ENCODE results near the gene MAPK11. TPM values are rescaled to one million over a fixed set of nuclear protein-coding genes. Genes with fewer than 3 reads are reported as not detected.
A peak's percentile ranks its signal among the peaks of the same experiment; 100 is the strongest.

The MAPK11 gene
- total RNA-seq, 1 donor from 2014 or later: 131 TPM

DNA sequence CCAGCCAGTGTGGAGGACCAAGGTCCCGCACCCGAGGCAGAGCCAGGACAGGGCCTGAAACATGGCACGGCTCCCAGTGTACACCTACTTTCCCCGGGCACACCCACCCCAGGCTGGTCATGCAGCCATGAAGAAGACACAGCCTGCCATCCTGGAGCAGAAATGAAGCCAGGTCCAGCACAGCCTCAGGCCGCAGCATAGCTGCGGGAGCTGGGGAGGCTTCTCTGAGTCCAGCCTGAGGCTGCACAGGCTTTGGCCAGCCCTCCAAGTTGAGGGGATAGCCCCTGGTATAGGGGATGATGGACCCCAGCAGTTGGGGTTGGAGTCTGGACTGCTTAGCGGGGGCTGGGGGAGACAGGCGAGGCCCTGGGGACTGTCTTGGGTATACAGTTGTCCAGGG lies 16.2 kb downstream of the MAPK11 start:
- TF ChIP-seq, protein P1, sequence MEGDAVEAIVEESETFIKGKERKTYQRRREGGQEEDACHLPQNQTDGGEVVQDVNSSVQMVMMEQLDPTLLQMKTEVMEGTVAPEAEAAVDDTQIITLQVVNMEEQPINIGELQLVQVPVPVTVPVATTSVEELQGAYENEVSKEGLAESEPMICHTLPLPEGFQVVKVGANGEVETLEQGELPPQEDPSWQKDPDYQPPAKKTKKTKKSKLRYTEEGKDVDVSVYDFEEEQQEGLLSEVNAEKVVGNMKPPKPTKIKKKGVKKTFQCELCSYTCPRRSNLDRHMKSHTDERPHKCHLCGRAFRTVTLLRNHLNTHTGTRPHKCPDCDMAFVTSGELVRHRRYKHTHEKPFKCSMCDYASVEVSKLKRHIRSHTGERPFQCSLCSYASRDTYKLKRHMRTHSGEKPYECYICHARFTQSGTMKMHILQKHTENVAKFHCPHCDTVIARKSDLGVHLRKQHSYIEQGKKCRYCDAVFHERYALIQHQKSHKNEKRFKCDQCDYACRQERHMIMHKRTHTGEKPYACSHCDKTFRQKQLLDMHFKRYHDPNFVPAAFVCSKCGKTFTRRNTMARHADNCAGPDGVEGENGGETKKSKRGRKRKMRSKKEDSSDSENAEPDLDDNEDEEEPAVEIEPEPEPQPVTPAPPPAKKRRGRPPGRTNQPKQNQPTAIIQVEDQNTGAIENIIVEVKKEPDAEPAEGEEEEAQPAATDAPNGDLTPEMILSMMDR (IDR thresholded peaks at IDR 0.05; ENCODE audit: partially characterized antibody, unreplicated experiment): no peak
- H3K4me3 Mint-ChIP-seq (ENCODE audit: unreplicated experiment): no peak overlapping the region

DNA sequence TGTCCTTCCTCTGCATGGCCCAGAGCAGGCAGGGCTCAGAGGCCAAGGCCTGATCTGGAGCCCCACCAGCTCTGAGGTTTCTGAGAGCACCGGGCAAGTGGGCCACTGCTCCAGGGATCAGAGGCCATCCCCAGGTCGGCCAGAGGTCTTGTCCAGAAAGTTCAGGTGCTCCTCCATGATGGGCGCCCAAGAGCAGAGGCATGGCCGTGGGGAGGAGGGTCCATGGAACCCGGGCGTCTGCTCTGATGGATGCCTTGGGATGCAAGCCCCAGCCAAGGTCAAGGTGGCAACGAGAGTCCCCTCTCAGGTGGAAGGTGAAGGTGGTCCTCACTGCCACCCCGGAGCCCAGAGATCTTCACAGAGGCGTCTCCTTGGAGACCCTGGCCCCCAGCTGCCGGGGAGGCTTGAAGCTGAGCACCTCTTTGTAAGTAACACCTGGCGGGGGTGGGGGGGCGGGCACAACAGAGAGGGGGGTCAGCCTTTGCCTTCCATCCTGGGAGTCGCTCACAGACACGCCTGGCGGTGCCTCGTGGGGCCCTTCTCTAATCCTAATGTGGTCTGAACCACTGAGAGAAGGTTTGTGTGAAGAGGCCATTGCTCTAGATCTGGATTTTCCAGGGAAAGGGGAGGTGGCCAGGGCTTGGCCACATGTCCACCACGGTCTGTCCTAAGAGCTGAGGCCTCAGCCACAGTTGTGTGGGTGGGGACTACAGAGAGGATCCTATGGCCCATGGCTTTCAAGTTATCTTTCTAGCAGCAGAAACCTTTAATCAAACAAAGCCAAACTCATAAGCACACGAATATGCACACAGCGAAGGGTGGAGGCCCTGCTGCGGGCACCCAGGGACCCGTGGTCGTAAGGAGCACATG lies 16.9 kb downstream of the MAPK11 start:
- Mint-ChIP-seq H3K27me3 (ENCODE audit: unreplicated experiment) (peaks cover 8% of the 10 kb centered on the region), H3K4me1 (ENCODE audit: low read depth, unreplicated experiment) (no peaks in the 10 kb centered on the region), H3K4me3 (ENCODE audit: unreplicated experiment) (no peak overlapping the region), H3K9me3 (ENCODE audit: unreplicated experiment) (peaks cover 5% of the 10 kb centered on the region), H3K27ac (ENCODE audit: unreplicated experiment) (no peak overlapping the region), H3K36me3 (ENCODE audit: unreplicated experiment) (no peaks in the 10 kb centered on the region)
- no peak for DNase-seq
- TF ChIP-seq, protein P1 (IDR thresholded peaks at IDR 0.05; ENCODE audit: partially characterized antibody, unreplicated experiment): no peak

More for the DNA sequence above, 16.2 kb downstream of the MAPK11 start:
- DNase-seq: no peak
- Mint-ChIP-seq H3K36me3 (ENCODE audit: unreplicated experiment) (no peaks in the 10 kb centered on the region), H3K9me3 (ENCODE audit: unreplicated experiment) (peaks cover 5% of the 10 kb centered on the region), H3K27ac (ENCODE audit: unreplicated experiment) (no peak overlapping the region), H3K4me1 (ENCODE audit: low read depth, unreplicated experiment) (no peaks in the 10 kb centered on the region), H3K27me3 (ENCODE audit: unreplicated experiment) (peaks cover 9% of the 10 kb centered on the region)

DNA sequence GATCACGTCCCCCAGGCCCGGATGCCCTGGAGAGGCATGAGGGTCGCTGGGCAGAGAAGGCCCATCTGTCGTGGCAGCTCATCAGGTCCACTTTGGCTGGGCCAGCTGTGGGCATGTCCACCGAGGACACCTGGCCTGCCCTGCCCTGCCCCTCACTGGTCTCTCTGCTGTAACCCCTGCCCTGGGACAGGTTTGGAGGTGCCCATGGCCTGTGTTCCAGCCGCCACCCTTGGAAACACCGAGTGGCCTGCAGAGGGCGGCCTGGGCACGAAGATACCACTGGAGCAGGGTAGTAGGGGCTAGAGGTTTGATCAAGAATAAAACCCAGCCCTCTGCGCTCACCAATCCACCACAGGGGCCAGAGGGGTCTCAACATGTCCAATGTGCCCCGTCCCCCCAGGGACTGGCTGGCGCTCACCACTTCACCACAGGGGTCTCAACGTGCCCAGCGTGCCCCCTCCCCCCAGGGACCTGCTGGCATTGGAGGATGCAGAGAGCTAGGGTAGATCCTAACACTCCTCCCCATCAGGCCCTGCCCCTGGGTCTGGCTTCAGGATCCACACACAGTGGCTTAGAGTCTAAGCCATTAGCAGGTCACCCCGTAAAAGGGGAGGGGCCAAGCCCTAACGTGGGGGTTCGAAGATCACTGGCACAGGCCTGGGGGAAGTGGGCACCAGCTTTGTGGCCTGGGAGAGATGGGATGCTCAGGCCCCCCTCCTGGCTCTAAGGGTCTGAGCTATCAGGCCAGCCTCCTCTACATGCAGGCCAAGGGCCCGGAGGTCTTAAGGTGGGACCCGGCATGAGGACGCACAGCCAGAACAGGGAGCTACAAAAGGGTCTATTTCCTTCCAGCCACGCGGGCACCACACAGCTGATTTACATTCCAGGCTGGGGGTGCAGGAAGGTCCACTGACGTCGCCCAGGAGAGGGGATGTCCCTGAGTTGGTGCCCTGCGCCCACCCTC lies 17.8 kb downstream of the MAPK11 start:
- Mint-ChIP-seq H3K9me3 (ENCODE audit: unreplicated experiment) (peaks cover 5% of the 10 kb centered on the region), H3K27ac (ENCODE audit: unreplicated experiment) (no peak overlapping the region), H3K4me3 (ENCODE audit: unreplicated experiment) (no peak overlapping the region), H3K27me3 (ENCODE audit: unreplicated experiment) (peaks cover 6% of the 10 kb centered on the region), H3K4me1 (ENCODE audit: low read depth, unreplicated experiment) (no peaks in the 10 kb centered on the region), H3K36me3 (ENCODE audit: unreplicated experiment) (no peaks in the 10 kb centered on the region)
- DNase-seq: peak; percentile 77
- TF ChIP-seq, protein P1 (IDR thresholded peaks at IDR 0.05; ENCODE audit: partially characterized antibody, unreplicated experiment): peak; percentile 40

DNA sequence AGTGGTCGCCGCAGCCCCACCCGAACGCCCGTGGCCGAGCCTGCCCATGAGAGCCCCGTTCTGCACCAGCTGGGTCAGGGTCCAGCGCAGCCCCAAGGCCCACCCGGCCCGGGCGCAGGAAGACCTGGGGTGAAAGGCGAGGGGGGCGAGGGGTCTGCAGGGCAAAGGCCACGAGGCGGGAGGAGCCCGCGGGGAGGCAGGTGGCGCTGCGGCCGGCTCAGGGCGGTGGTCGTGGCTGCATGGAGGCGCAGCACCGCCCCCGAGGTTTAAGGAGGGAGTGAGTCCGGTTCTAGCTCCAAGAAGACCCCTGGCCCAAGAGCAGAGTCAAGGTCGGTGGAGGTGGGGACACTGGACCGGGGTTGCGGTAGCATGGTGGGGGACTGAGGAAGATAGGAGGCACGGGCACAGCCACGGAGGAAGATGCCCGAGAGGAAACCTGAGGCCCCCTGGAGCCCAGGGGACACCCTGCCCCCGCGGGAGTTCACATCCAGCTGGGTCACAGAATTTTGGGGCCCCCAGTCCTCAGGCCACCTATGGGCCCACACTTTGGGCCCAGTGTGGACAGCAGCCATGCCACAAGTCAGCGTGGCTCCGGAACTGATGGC lies 18.6 kb downstream of the MAPK11 start:
- TF ChIP-seq, protein P1 (IDR thresholded peaks at IDR 0.05; ENCODE audit: partially characterized antibody, unreplicated experiment): no peak
- no peaks in the 10 kb centered on the region for H3K36me3 Mint-ChIP-seq (ENCODE audit: unreplicated experiment)
- no peak for DNase-seq
- H3K4me3 Mint-ChIP-seq (ENCODE audit: unreplicated experiment): peak overlapping the region; percentile 57
- no peak overlapping the region for H3K27ac Mint-ChIP-seq (ENCODE audit: unreplicated experiment)
- H3K4me1 Mint-ChIP-seq (ENCODE audit: low read depth, unreplicated experiment): no peaks in the 10 kb centered on the region
- peaks cover 6% of the 10 kb centered on the region for H3K27me3 Mint-ChIP-seq (ENCODE audit: unreplicated experiment)
- peaks cover 7% of the 10 kb centered on the region for H3K9me3 Mint-ChIP-seq (ENCODE audit: unreplicated experiment)

Measured in glutamatergic neuron (in vitro differentiated cells).